Measurements from ENCODE around the gene HAP1. TPM values are rescaled to one million over a fixed set of nuclear protein-coding genes. Genes with fewer than 3 reads are reported as not detected.

Gene HAP1
- total and polyA plus RNA-seq, 2 experiments from 2014 or later = not detected

DNA sequence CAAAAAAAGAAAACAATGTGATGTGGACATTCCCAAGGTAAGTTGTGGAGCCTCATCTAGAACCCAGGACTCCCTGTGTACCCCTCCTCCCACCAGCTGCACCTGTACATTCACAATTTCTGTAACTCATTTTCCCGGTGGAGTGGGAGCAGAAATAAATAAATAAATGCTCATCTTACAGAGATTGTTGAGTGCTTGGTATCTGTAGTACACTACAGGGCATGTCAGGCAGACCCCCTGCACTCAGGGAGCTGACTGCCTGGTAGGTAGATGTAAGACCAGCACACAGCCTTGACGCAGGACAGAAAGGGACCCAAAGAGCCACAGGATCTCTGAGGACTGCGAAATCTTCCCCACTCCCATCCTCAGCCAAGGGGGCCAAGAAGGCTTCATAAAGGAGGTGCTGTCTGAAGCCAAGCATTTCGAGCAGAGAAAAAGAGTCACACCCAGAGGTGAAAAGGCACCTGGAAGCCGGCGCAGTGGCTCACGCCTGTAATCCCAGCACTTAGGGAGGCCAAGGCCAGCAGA, 39.2 kb downstream of the HAP1 start:
- Histone ChIP-seq H3K9ac (no peak overlapping the region), H3K4me1 (ENCODE audit: insufficient read depth) (peaks cover 15% of the 10 kb centered on the region), H3F3A (ENCODE audit: insufficient read depth) (peaks cover 56% of the 10 kb centered on the region), H3K4me3 (no peak overlapping the region), H3K27ac (no peak overlapping the region), H3K27me3 (replicated peaks; ENCODE audit: insufficient read depth) (no peaks in the 10 kb centered on the region), H4K20me1 (ENCODE audit: insufficient read depth) (peaks cover 6% of the 10 kb centered on the region; the same call in 1 of the 2 replicates), H3K4me2 (ENCODE audit: unreplicated experiment) (no peak overlapping the region), H3K36me3 (ENCODE audit: low read depth) (peaks cover 29% of the 10 kb centered on the region), H2AFZ (no peak overlapping the region), H3K79me2 (ENCODE audit: insufficient read depth) (peaks cover 15% of the 10 kb centered on the region), H3K9me3 (ENCODE audit: low read depth) (no peaks in the 10 kb centered on the region), H3K9me2 (ENCODE audit: insufficient read depth) (no peaks in the 10 kb centered on the region)
- TF ChIP-seq EZH2 (IDR thresholded peaks at IDR 0.05; ENCODE audit: insufficient read depth, poor library complexity, severe bottlenecking) (no peak), EZH2phosphoT487 (IDR thresholded peaks at IDR 0.05; ENCODE audit: insufficient read depth, low read depth) (no peak)
- no peak for DNase-seq
- in situ Hi-C loops (cut with MboI) = no loop called here
- 71 to 75% methylated on average over 7 of the region's 7 CpGs for WGBS, 2 experiments (ENCODE audit: low coverage in 1 of 2, low lambda C conversion rate in 2 of 2, missing lambda C conversion rate in 2 of 2)

DNA sequence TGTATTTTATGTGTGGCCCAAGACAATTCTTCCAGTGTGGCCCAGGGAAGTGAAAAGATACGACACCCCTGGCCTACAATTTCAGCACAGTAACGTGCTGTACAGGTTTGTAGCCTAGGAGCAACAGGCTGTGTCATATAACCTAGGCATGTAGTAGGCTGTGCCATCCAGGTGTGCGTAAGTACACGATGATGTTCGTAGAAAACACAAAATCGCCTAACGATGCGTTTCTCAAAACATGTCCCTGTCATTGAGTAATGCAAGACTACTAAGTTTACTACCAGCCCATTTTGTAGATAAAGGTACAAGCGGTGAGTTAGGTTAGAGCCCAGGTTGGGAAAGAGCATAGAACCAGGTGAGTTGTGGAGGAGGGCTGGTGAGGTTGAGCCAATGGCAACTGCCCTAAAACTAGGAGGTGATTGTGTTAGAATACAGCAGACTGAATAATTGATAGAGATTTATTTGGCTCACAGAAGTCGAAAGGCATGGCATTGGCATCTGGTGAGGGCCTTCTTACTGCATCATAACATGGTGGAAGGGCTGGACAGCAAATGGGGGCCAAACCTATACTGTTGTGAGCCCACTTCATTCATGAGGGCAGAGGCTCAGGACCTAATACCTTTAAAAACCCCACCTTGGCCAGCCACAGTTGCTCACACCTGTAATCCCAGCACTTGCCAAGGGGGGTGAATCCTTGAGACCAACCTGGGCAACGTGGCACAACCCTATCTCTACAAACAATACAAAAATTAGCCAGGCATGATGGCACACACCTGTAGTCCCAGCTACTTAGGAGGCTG, 41.5 kb downstream of the HAP1 start:
- H3K9me2 ChIP-seq (ENCODE audit: insufficient read depth) = no peaks in the 10 kb centered on the region
- H3K9ac ChIP-seq = peak overlapping the region; percentile 100; the same call in 1 of the 2 replicates
- peak; percentile 19 for DNase-seq
- no peaks in the 10 kb centered on the region for H3K9me3 ChIP-seq (ENCODE audit: low read depth)
- no peak overlapping the region for H3K4me2 ChIP-seq (ENCODE audit: unreplicated experiment)
- peaks cover 23% of the 10 kb centered on the region for H3K79me2 ChIP-seq (ENCODE audit: insufficient read depth)
- TF ChIP-seq EZH2 (IDR thresholded peaks at IDR 0.05; ENCODE audit: insufficient read depth, poor library complexity, severe bottlenecking) (no peak), EZH2phosphoT487 (IDR thresholded peaks at IDR 0.05; ENCODE audit: insufficient read depth, low read depth) (no peak)
- H2AFZ ChIP-seq = no peak overlapping the region
- in situ Hi-C loops (cut with MboI) = no loop called here
- peak overlapping the region; percentile 100 for H3K27ac ChIP-seq
- peaks cover 38% of the 10 kb centered on the region for H3K36me3 ChIP-seq (ENCODE audit: low read depth)
- 91% methylated on average over 11 of the region's 11 CpGs for WGBS, 2 experiments (ENCODE audit: low coverage in 1 of 2, low lambda C conversion rate in 2 of 2, missing lambda C conversion rate in 2 of 2)
- no peak overlapping the region for H3K4me3 ChIP-seq
- peaks cover 68% of the 10 kb centered on the region for H3F3A ChIP-seq (ENCODE audit: insufficient read depth)
- peaks cover 12% of the 10 kb centered on the region; the same call in 1 of the 2 replicates for H4K20me1 ChIP-seq (ENCODE audit: insufficient read depth)
- H3K4me1 ChIP-seq (ENCODE audit: insufficient read depth) = peaks cover 16% of the 10 kb centered on the region
- no peaks in the 10 kb centered on the region for H3K27me3 ChIP-seq (replicated peaks; ENCODE audit: insufficient read depth)

DNA sequence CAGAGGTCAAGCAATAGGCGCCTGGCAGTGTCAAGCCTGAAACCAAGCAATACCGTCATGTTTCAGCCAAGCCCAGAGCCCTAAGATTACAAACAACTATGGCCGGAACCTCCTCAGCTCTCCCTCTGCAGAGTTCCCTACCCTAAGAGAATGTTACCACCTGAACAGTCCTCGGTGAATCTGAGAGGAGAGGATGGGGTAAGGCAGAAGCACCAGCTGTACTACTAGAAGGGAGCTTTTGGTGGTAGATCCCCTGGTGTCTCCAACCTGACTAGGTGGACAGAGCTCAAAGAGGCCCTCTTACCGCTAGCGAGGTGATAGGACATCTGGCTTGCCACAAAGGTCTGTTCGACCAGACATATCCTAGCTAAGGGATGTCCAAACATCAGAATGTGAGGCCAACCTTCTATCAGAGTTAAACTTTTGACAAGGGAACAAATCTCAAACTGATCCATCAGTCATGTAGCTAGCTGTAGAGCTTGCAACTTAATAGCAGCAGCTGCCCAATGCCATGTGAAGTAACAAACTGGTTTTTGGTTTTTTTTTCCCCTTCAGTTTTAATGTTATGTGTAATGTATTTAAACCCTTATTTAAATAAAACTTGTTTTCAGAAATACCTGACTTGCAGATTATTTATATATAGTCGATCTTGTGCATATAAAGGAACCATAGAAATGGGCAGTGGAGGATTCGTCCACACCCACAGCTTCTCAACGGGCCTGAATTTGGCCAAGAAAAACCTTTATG, 43.2 kb downstream of the HAP1 start:
- no peak for DNase-seq
- H3K36me3 ChIP-seq (ENCODE audit: low read depth) = peaks cover 38% of the 10 kb centered on the region

DNA sequence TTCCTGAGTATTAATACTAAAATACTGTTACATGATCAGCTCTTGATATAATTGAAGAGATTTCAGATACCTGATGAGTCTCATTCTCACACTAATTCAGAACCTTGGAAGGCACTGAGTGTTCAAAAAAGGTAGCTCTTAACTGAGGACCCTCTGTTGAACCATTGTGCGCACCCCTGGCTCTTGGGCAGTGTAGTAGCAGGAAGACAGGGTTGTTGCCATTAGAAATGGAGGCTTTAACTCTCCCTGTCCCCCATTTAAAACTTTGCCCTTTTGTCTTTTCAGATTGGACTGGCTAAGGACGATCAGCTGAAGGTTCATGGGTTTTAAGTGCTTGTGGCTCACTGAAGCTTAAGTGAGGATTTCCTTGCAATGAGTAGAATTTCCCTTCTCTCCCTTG, 43.9 kb downstream of the HAP1 start:
- H4K20me1 ChIP-seq (ENCODE audit: insufficient read depth) = peaks cover 12% of the 10 kb centered on the region; the same call in 1 of the 2 replicates
- no peak for DNase-seq

More for the DNA sequence above, 43.2 kb downstream of the HAP1 start:
- Histone ChIP-seq H3K27me3 (replicated peaks; ENCODE audit: insufficient read depth) (no peaks in the 10 kb centered on the region), H3K27ac (peak overlapping the region; percentile 100), H3K4me2 (ENCODE audit: unreplicated experiment) (peak overlapping the region; percentile 94), H3K4me3 (peak overlapping the region; percentile 89), H3K79me2 (ENCODE audit: insufficient read depth) (peaks cover 23% of the 10 kb centered on the region), H3F3A (ENCODE audit: insufficient read depth) (peaks cover 68% of the 10 kb centered on the region), H3K9me3 (ENCODE audit: low read depth) (no peaks in the 10 kb centered on the region), H4K20me1 (ENCODE audit: insufficient read depth) (peaks cover 12% of the 10 kb centered on the region; the same call in 1 of the 2 replicates), H3K9ac (peak overlapping the region; percentile 100), H3K9me2 (ENCODE audit: insufficient read depth) (no peaks in the 10 kb centered on the region), H2AFZ (no peak overlapping the region), H3K4me1 (ENCODE audit: insufficient read depth) (peaks cover 21% of the 10 kb centered on the region)
- TF ChIP-seq EZH2 (IDR thresholded peaks at IDR 0.05; ENCODE audit: insufficient read depth, poor library complexity, severe bottlenecking) = no peak
- no peak for TF ChIP-seq EZH2phosphoT487 (IDR thresholded peaks at IDR 0.05; ENCODE audit: insufficient read depth, low read depth)
- WGBS, 2 experiments (ENCODE audit: low coverage in 1 of 2, low lambda C conversion rate in 2 of 2, missing lambda C conversion rate in 2 of 2) = 83 to 85% methylated on average over 10 of the region's 10 CpGs
- in situ Hi-C loops (cut with MboI) = no loop called here

More for the DNA sequence above, 43.9 kb downstream of the HAP1 start:
- Histone ChIP-seq H3K27ac (peak overlapping the region; percentile 100), H3K79me2 (ENCODE audit: insufficient read depth) (peaks cover 23% of the 10 kb centered on the region), H3K4me2 (ENCODE audit: unreplicated experiment) (peak overlapping the region; percentile 94), H3K4me1 (ENCODE audit: insufficient read depth) (peaks cover 21% of the 10 kb centered on the region), H3K9me2 (ENCODE audit: insufficient read depth) (no peaks in the 10 kb centered on the region), H3F3A (ENCODE audit: insufficient read depth) (peaks cover 66% of the 10 kb centered on the region), H3K9ac (peak overlapping the region; percentile 100), H2AFZ (no peak overlapping the region), H3K27me3 (replicated peaks; ENCODE audit: insufficient read depth) (no peaks in the 10 kb centered on the region), H3K9me3 (ENCODE audit: low read depth) (no peaks in the 10 kb centered on the region), H3K4me3 (peak overlapping the region; percentile 89), H3K36me3 (ENCODE audit: low read depth) (peaks cover 38% of the 10 kb centered on the region)
- in situ Hi-C loops (cut with MboI) = no loop called here
- 70 to 77% methylated on average over 2 of the region's 2 CpGs for WGBS, 2 experiments (ENCODE audit: low coverage in 1 of 2, low lambda C conversion rate in 2 of 2, missing lambda C conversion rate in 2 of 2)
- TF ChIP-seq EZH2 (IDR thresholded peaks at IDR 0.05; ENCODE audit: insufficient read depth, poor library complexity, severe bottlenecking) = no peak
- no peak for TF ChIP-seq EZH2phosphoT487 (IDR thresholded peaks at IDR 0.05; ENCODE audit: insufficient read depth, low read depth)
